ENCODE data around the gene MEAF6.
"Not testable (repeated sequence)": the region's sequence is repeated elsewhere in the genome, so short reads cannot be mapped to it uniquely, and the experiment has no call there.

The MEAF6 gene

DNA sequence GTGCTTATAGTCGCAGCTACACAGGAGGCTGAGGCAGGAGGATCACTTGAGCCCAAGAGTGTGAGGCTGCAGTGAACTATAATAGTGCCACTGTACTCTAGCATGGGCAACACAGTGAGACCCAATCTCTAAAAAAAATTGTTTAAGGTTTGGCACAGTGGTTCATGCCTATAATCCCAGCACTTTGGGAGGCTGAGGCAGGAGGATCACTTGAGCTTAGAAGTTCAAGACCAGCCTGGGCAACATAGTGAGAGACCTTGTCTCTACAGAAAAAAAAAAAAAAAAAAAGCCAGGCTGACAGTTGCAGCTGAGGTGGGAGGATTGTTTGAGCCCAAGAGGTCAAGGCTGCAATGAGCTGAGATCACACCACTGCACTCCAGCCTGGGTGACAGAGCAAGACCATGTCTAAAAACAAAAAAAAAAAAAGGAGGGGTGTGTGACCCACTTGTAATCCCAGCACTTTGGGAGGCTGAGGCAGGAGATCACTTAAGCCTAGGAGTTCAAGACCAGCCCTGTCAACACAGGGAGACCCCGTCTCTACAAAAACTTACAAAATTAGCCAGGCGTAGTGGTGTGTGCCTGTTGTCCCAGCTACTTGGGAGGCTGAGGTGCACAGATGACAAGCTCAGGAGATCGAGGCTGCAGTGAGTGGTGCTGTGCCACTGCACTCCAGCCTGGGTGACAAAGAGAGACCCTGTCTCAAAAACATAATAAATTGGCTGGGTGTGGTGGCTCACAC lies 18.0 kb upstream of the MEAF6 start:
- DNase-seq (ENCODE audit: low read depth) = not testable (repeated sequence)

DNA sequence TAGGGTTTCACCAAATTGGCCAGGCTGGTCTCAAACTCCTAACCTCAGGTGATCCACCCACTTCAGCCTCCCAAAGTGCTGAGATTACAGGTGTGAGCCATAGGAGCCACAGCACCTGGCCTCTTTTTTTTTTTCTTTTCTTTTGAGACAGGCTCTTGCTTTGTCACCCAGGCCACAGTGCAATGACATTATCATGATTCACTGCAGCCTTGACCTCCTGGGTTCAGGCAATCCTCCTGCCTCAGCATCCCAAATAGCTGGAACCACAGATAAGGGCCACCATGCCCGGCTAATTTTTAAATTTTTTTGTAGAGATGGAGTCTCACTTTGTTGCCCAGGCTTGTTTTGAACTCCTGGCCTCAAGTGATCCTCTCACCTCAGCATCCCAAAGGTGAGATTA lies 15.3 kb upstream of the MEAF6 start:
- DNase-seq (ENCODE audit: low read depth) = not testable (repeated sequence)

DNA sequence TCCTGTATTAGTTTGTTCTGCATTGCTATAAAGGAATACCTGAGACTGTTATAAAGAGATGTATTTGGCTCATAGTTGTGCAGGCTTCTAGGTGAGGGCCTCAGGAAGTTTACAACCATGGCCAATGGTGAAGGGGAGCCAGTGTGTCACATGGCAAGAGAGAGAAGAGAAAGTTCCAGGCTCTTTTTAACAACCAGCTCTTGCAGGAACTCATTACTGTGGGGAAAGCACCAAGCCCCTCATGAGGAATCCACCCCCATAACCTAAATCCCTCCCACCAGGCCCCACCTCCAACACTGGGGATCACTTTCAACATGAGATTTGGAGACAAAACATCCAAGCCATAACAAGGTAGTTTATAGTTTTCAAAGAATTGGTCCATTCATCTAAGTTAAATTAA lies 5.0 kb upstream of the MEAF6 start:
- no peak for DNase-seq (ENCODE audit: low read depth)

DNA sequence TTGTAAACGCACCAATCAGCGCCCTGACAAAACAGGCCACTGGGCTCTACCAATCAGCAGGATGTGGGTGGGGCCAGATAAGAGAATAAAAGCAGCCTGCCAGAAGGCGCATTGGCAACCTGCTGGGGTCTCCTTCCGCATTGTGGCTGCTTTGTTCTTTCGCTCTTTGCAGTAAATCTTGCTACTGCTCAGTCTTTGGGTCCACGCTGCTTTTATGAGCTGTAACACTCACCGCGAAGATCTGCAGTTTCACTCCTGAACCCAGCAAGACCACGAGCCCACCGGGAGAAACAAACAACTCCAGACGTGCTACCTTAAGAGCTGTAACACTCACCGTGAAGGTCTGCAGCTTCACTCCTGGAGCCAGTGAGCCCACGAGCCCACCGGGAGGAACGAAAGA lies 4.4 kb upstream of the MEAF6 start:
- peak; percentile 29 for DNase-seq (ENCODE audit: low read depth)

DNA sequence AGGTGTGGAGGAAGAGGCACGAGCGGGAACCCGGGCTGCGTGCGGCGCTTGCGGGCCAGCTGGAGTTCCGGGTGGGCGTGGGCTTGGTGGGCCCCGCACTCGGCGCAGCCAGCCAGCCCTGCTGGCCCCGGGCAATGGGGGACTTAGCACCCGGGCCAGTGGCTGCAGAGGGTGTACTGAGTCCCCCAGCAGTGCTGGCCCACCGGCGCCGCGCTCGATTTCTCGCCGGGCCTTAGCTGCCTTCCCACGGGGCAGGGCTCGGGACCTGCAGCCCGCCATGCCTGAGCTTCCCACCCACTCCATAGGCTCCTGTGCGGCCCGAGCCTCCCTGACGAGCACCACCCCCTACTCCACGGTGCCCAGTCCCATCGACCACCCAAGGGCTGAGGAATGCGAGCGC lies 3.7 kb upstream of the MEAF6 start:
- not testable (repeated sequence) for DNase-seq (ENCODE audit: low read depth)

DNA sequence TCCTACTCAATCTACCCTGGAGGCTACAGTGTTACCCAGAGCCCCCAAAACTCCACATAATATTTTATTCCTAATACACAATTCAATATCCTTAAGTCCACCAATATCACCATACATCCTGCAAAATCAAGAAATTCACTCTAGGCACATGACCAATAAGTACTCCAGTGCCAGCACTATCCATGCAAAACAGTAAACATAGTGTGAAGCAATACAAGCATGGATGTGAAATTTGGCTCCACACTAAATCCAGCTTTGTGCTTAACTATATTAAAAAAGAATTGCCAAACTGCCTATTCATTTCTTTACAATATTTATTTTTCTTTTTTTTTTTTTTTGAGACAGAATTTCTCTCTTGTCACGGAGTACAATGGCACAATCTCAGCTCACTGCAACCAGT lies 3.0 kb upstream of the MEAF6 start:
- DNase-seq (ENCODE audit: low read depth) = no peak

DNA sequence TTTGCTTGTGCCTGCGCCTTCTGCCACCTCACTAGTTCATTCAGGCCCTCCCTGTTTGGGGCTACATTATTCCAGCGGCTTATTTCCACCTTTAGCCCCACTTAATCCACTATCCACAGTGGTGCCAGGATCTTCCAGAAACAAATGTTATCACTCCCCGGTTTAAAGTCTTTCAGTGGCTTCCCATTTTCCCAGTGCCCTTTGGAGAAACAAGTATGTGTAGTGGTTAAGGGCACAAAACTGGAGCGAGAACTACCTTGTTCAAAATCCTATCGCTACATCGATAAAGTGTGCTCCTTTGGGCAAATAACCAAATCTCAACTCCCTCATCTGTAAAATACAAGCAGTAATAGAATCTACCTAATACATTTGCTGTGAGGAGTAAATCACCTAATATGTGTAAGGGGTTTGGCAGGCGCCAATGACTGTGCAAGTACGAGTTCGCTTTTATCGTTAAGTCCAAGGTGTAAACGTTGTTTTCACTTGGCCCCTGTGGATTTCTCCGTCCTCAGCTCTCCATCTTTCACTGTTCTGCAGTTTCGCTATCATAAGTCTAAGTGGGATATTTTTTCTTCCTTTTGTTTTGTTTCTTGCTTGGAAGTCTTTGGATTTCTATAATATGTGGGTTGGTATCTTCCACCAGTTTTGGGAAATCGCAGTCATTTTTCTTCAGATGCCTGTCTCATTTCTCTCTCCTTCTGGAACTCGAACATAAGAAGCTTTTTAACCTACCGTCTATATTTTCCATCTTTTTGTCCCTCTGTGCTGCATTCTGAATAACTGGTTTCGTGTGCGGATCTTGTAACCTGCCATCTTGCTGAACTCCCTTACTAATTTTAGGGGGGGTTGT lies 844 bp upstream of the MEAF6 start:
- no peak for DNase-seq (ENCODE audit: low read depth)

DNA sequence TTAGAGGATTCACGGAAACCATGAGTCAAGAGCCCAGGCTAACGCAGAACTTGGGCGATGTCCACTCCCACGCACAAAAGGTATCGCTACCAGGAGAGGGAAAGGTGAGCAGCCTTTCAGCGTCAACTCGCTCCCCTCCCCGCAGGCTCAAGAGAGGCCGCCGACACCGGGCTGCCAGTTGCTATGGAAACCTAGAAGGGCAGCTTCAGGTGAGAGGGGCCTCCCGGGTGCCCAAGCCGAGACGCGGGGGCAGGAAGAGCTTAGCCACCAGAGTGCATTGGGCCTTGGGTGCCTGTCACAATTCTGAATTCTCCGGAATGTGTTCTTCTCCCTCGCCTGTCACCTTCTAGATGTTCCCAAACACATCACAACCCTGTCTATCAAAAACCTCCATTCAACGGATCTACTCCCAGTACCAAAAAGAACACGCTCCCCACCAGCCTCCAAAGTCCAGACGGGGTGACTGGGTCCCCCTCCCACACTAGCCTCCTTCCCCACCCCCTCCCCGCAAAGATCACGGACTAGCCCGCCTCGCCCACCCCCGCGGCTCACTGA lies 694 bp downstream of the MEAF6 start:
- peak; percentile 75 for DNase-seq (ENCODE audit: low read depth)

- no peak for DNase-seq (ENCODE audit: low read depth)
Observed at GRCh38 chr1:37509181-37509580, 5.4 kb downstream of the MEAF6 start.

GRCh38 chr1:37506740-37507139 lies 7.8 kb downstream of the MEAF6 start:
- DNase-seq (ENCODE audit: low read depth) = no peak

- not testable (repeated sequence) for DNase-seq (ENCODE audit: low read depth)
Observed at GRCh38 chr1:37502791-37503190, 11.8 kb downstream of the MEAF6 start.

- no peak for DNase-seq (ENCODE audit: low read depth)
Observed at GRCh38 chr1:37502104-37502503, 12.5 kb downstream of the MEAF6 start.

DNA sequence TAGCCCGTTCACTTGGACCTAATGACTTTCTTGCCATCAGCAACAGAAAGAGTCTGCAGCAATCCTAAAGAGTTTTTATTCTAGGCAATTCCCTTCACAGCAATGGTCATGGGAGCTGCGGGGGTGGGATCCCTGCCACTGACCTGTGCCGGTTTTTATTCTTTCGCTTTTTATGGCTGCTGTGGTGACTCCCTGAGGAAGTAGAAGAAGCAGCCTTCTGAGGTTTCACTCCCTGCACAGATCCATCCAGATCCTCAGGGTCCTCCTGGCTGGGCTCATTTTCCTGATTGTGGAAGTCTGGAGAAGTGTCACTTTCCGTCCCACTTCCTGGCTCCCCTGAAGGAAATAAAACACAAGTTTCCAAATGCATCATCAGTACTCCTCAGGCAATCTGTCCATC lies 12.9 kb downstream of the MEAF6 start:
- DNase-seq (ENCODE audit: low read depth) = no peak

- DNase-seq (ENCODE audit: low read depth) = no peak
Observed at GRCh38 chr1:37498872-37499617, 15.5 kb downstream of the MEAF6 start.

DNA sequence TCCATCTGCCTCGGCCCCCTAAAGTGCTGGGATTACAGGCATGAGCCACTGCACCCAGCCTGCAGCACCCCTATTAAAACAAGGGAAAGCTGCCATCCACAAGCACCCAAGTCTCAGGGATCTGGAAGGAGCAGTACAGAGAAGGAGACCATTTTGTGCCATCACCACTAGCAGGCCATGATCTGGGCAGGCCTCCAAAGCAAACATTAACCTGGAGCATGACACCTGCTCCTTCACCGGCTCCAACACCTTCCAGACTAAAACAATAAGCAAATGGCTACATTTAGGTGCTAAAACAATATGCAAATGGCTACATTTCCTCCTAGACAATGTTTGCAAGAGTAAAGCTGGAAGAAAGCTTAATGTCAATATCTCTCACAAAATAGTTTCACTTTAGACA lies 16.7 kb downstream of the MEAF6 start:
- no peak for DNase-seq (ENCODE audit: low read depth)

DNA sequence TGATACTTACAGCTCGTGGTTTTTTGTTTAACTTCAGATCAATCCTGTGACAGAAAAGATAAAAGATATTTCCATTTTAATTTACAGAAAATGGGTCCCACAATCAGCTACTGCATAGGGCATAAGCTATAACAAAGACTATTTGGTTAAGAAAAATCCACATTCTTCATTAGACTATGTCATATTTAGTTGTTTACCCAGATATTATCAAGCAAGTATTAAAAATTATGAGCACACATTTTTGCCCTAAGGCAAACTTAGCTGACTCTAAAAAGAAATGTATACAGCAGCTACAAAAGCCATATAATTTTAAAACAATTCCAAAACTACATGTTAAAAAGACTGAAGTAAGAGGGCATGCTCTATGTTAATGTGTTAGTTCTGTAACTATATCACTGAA lies 18.7 kb downstream of the MEAF6 start:
- DNase-seq (ENCODE audit: low read depth) = no peak

- DNase-seq (ENCODE audit: low read depth) = no peak
Observed at GRCh38 chr1:37493336-37494098, 21.0 kb downstream of the MEAF6 start.

- DNase-seq (ENCODE audit: low read depth) = no peak
Observed at GRCh38 chr1:37487619-37487984, 27.0 kb downstream of the MEAF6 start.

DNA sequence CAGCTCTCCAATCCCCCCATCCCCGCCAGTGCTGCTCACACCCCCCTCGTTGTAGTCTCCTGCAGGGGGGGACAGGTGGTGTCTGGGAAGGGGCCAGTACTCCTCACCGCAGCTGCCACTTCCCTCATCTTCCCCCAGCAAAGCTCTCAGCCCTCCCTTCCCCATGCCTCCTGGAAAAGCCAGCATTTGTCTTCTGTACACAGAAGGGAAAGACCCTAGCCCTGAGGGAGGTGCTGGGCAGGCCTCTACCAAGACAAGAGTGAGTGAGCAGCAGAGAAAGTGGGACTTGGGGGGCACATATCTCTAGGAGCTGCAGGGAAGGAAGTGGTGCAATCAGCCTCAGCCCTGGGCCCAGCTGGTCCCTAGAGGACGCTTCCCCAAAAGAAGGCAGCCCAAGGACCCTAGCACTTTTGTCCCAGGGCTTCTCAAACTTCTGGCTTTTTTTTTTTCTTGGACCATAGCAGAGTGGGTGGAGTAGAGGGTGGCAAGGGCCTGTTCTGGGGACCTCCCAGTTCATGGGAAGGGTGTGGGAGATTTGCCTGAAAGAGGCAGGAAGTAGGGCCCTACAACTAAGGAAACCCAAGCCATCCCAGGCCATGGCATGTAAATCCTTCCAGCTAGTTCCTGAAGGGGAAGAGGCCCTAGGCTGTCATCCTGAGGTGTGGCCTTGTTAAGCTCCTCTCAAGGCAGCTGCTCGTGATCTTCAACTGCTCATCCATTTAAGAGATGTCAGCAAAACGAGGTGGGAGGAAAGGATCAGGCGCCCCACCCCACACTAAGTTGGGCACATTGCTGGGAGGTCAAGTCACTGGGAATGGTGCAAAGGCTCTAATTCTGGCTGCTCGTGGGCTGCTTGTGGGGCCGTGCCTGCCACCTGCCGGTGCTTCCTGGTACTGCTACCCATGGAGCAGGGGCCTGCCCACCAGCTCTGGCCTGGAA lies 27.6 kb downstream of the MEAF6 start:
- DNase-seq (ENCODE audit: low read depth) = peak; percentile 54

- no peak for DNase-seq (ENCODE audit: low read depth)
Observed at GRCh38 chr1:37485902-37486679, 28.5 kb downstream of the MEAF6 start.

Data from stimulated activated CD4-positive, alpha-beta T cell treated with anti-CD3 and anti-CD28 coated beads, Interleukin-2, amount 100 ng/mL, for 4 hours (primary cell).